SKM-1 (cell line): ENCODE measurements around the gene SCUBE1.

ENCODE experiments used
- DNase-seq: peaks from one replicate; lab custom pipeline; 2025; ENCODE audit not compliant: unreplicated experiment; lab: John Stamatoyannopoulos, UW

Gene SCUBE1

DNA sequence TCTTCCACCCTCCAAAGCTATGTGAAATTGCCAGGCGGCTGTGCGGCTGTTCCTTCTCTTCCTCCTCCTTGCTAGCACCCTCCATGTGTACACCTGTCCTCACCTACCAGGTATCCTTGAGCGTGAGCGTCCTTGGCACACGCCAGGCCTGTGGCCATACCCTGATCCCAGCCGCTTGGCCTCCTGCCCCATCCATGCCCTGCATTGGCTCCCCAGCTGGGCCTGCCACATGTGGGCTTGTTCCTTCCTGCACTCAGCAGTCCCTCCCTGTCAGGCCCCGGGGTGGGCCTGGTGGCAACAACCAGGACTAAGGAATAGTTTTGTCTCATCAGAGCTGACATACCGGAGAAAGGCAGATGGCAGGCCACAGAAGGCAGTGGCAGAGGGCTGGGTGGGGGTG lies 40.0 kb downstream of the SCUBE1 start:
- DNase-seq = no peak

DNA sequence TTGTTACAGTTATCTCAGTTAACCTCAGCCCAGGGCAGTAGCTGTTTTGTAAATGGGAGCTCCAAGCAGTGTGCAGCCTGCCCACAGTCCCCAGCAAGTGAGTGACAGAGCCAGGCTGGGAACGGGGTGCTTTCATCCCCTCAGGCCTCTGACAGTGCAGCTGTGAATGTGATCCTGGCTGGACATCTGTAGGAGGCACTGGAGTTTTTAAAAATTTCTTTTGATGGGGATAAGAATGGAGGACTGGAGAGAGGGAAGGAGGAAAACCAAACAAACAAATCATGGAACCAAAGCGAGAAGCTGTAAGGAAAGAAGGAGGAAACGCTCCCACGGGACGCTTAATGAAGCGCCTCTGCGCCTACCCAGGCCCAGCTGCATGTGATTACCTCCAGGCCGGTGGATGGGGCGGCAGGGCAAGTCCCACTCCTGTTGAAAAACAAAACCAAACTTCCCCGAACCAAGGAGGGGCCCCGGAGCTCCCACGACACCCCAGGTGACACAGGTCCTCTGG lies 40.6 kb downstream of the SCUBE1 start:
- no peak for DNase-seq

DNA sequence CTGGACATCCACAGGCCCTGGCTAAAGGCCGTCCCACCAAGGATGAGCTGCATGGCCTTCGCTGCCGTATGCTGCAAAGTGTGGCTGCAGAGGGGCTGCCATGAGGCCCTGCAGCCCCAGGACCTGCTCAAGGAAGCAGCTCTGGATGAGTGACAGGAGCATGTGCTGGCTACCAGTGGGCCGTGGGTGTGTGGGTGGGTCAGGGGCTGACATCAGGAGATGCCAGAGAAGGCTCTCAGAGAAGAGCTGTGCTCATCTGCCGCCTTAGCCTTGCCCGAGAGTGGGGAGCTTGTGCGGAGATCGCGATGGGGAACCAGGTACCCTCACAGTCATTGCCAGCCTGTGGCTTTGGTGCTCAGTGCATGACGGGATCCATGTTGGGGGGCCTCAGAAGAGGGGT lies 41.3 kb downstream of the SCUBE1 start:
- no peak for DNase-seq

DNA sequence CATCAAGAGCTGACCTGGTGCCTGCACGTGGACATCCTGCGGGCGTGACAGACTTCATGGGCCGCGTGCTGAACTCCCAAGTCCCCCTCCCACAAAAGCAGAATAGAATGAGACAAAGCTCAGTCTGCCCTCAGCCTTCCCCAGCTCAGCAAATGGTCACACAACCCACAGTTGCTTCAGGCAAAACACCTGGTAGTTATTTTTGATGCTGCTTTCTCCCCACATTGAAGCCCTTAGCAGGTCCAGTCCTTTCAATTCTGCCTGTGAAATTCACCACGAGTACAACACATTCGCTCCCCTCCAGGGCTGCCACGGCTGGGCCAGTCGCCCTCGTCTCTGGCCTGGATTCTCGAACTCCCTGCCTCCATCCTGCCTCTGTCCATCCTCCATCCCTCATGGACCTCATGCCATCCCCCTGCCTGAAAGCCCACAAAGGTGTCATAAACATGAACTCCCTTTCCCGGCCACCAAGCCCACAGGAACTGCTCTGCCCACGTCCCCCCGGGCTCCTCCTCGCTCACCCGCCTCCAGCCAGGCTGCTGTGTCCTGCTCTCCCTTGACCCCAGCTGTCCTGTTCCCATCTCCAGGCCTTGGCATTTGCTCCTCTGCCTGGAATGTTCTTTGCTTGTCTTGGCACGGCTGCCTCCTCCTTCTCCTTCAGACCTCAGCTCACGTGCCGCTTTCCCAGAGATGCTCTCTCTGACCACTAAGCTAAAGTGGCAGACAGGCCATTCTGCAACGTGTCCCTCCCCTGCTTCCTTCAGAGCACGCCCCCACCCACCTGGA lies 42.1 kb downstream of the SCUBE1 start:
- no peak for DNase-seq

DNA sequence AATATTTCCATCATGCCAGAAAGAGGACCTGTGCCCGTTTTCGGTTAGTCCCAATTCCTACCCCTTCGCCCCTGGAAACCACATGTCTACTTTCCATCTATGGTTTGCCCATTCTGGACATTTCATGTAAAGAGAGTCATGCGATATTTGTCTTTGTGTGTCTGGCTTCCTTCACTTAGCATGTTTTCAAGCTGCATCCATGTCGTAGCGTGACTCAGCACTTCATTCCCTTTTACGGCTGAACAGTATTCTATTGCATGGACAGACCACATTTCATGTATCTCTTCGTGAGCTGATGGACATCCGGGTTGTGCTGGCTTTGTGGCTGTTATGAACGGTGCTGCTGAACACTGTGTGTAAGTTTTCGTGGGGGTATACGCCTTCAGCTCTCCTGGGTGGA lies 43.4 kb downstream of the SCUBE1 start:
- no peak for DNase-seq

DNA sequence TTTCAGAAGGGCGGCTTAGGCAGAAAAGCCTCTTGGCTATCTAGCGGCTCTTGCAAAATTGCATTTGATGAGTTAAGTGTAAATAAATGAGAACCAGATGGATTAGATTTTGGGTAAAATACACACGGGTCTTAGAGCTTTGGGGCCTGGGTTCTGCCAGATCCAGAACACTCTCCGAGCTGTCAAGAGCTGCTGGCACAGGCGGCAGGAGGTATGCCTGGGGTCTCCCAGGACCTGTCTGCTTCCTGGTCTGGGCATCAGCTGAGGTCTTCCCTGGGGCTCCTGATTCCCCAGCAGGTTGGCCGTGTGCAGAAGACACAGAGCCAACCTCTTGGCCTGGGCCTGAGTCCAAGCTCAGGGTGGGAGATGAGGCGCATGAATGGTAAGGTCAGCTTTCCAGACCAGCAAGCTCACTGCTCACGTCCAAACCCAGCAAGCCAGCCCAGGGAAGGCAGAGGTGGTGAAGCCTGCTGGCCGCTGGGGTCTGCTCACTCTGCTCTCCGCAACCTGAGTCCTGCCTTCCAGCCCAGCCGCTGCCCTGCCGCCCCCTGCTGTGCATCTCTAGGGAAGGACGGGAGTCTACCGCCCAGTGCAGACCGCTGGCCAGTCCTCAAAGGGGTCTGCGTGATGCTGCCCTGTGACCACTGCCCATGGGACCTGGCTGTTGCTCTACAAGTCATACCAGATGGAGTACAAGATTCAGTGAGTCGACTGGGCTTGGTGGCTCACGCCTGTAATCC lies 44.9 kb downstream of the SCUBE1 start:
- no peak for DNase-seq

DNA sequence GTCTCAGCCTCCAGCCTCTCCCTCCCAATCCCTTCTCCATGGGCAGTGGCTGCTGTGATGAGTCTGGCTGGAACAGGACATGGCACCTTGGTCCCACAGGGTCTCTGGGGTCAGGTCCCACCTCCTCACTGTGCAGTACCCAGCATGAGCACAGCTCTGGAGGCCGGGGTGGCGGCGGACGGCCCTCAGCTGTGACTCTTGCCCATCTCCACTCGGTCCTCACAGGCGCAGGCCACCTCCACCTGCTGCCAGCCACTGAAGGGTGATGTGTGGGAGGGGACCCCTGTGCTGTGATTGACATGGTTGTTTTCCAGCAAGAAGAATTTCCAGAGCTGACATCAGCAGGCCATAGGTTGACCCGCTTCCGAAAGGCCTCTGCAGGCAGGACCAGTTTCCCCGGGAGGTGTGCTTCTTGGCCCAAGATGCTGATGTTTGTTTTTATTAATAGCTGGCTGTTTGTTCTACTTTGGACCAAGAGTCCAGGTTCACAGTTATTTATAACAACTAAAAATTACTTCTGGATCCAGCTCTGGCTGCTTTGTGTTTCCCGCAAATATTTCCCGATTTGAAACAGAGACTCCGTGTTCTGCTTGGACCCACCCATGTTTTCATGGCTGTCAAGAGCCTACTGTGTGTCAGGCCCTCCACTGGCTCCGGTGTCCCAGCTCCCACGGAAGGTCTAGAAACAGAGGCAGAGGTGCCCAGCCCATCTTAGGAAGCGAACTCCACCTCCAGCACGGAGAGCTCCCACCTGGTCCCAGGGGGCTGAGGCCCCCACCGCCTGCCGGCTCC lies 45.7 kb downstream of the SCUBE1 start:
- no peak for DNase-seq

DNA sequence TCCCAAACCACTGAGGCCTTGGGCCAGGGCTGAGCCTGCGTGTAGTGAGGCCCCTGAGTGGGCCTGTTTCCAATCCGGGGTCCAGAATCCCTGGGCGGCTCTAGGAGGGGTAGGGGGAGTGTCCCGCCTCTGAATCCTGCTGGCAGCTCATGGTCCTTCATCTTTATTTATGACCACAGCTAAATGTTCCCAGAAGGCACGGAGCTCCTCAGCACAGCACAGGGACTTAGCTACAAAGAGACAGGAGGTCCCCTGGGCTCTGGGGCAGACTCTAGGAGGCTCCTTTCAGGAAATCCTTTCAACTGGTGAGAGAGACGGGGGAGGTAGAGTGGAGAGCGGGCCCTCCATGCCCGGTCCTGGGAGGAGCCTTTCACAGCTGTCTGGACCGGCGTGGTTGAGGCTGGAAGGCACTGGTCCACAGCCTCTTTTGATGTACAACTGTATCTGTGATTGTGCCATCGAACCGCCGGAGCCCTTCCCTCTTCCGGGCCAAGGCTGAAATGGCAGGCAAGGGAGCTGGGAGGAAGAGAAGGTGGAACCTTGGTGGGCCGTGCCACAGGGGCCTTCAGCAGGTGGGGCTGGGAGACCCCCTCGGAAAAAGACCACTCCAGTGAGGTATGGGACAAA lies 46.8 kb downstream of the SCUBE1 start:
- no peak for DNase-seq

DNA sequence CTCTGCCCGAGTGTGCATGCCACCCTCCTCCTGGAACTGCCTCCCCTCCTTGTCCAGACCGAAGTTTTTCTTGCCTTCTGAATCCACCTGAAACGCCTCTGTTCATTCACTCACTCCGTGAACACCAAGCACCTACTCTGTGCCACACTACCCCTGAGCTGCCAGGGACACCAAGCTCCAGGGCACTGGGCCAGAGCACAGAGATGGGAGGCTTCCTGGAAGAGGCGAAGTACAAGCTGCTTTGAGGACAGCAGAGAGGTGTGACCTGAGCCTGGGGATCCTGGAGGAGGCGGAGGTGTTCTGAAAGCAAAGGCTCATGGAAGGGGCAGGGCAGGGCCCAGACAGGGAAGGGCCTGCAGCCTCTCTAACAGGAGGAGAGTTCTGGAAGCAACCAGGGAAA lies 47.5 kb downstream of the SCUBE1 start:
- DNase-seq = no peak

DNA sequence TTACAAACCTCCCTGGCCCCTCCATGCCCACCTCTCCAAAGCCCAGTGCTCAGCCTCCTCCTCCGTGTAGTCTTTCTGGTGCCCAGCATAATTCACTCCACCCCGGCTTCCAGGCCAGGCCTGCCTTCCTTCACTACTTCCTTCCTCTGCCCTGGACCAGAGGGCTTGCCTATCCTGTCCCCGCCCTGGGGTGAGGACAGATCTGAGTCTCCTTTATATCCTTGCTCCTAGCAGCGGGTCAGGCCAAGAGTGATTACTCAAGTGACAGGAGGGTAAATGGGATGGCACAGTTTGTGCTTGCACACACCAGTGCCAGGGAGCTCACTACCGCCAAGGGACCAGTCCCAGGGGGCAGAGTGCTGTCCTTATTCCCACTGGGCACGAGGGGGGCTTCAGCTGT lies 48.0 kb downstream of the SCUBE1 start:
- no peak for DNase-seq

DNA sequence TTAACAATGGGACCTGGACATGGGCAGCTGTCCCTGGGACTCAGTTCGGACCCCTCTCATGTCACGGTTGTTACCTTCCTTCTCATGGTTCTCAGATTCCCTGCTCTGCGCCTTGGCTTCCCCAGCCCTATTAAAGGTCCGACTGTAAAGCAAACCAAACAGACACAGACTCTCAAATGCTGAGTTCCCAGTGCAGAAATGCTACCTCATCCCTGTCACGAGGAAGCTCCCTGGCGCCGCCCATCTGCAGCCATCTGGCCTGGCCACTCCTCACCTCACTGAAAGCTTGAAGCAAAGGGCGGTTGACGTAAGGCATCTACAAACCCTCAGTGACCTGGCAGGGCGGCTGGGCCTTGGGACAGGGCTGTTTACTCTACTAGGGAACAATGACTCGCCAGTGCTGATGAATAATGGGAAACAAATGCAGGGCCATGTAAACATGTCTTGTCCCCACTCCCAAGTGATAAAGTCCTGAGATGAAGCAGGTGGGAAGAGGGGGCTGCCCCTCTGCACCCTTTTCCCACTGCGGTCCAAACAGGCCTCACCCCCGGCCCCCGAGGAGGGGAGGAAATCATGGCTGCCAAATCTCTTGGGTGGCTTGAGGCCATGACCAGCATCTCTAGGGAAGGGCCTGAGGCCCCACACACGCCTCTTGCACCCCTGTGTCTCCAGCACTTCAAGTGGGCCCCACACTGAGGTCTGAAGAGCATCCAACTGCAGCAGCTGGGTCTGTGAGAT lies 49.3 kb downstream of the SCUBE1 start:
- no peak for DNase-seq

DNA sequence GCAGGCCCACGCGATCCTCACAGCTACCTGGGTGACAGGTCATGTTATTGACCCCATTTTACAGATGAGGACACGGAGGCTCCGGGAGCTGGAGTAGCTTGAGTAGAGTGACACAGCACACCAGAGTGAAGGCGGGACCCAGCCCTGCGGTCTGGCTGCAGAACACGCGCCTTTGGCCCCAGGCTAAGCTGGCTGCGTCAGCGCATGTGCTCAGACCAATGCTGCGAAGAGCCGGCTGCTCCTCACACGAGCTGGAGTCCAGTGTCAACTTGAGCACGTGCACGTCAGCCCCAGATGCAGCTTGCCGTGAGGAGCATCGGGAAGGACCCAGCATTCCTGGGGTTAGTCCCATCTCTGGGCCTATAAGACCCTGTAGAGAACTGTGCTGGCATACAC lies 49.9 kb downstream of the SCUBE1 start:
- no peak for DNase-seq

DNA sequence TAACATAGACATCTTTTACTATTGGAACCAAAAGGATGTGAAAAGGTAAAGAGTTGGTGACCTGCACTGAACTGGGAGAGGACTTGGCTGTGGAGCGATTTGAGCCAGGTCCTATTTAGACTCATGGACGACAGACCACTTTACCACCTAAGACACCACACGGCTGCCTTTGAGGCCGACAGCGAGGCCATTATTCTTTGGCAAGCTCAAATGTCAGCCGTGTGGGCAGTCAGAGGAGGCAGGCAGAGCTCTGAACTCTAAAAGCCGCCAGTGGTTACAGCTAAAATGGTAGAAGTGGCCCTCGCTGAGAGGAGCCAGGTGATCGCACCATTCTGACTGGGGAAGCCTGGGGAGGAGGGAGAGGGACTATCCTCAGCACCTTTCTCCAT lies 50.5 kb downstream of the SCUBE1 start:
- no peak for DNase-seq

DNA sequence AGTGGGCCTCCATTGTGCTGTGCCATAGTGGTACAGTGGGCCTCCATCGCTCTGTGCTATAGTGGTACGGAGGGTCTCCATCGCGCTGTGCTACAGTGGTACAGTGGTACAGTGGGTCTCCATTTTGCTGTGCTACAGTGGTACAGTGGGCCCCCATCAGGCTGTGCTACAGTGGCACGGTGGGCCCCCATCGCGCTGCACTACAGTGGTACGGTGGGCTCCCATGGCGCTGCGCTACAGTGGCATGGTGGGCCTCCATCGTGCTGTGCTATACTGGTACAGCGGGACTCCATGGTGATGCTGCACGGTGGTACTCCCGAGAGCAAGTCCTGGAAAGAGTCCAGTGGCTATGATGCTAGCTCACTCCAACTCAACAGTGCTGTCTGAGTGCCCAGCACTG lies 51.8 kb downstream of the SCUBE1 start:
- DNase-seq = no peak

DNA sequence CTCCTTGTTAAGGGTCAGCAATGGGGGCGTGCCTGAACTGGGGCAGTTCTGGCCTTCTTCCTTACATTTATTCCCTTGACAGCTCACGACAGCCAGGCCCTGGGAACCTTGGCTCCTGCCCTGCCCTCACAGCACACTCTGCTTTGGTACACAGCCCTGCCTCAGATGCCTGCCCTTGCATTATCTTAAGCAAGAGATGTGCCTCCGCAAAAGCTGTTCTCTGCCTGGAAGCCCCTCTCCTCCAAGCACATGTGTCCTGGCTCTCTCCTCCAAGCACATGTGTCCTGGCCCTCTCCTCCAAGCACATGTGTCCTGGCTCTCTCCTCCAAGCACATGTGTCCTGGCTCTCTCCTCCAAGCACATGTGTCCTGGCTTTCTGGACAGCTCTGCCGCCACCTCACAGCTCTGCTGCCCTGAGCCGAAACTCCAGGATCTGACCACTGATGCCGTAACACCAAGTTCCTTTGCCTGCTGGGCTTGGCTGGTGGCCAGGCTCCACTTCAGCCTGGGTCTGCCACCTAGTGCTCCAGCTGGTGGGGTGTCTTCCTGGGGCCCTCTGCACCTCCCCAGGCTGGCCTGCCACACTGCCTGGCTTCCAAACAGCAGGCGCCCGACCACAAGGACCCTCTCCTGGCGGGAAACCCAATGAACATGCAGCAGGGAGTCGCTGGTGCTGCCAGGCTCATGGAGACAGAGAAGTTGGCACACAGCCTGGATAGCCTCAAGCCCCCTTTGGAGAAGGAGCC lies 53.0 kb downstream of the SCUBE1 start:
- no peak for DNase-seq

DNA sequence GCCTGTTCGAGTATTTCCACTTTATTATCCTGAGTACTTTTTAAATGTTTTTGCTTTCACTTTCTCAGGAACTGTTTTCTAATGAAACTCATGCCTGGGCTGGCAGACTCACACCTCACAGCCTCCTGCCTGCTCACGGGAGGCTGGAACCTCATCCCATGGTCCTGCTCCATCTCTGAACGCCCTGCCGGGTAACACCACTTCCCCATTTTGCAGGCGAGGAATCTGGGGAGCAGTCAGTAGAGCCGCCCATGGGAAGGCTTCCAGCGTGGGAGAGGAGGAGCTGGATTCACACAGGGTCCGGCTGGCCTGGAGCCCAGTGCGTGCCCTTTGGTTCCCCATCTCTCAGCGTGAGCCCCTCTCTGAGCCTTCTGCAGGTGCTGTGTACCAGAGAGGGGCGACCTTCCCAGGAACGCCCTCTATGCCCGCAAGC lies 53.6 kb downstream of the SCUBE1 start:
- DNase-seq = no peak

DNA sequence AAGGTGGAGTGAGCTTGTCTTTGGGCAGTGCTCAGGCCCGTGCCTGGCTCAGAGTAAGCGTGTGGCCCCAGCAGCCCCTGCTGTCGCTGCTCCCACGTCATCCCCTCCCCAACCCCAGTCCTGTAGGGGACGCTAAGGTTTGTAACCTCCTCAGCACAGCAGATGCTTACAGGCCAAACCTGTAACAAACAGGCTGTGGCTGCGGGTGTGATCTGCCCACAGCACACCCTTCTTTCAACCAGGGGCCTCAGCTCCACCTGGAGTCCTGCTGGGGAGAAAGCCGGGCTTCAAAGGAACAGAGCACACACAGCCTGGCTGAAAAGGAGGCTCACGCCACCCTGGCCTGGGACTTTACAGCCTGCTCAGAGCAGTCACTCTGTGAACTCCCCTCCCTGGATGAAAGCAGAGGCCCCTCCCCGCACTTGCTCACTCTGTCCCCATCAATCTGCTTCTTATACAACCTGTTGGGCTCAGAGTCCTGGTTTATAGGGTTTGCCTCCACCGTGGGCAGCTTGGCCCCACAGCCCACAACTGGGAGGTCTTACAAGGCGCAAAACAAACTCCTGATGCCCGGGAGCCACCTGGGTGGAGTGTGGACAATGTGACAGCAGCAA lies 54.3 kb downstream of the SCUBE1 start:
- DNase-seq = no peak

DNA sequence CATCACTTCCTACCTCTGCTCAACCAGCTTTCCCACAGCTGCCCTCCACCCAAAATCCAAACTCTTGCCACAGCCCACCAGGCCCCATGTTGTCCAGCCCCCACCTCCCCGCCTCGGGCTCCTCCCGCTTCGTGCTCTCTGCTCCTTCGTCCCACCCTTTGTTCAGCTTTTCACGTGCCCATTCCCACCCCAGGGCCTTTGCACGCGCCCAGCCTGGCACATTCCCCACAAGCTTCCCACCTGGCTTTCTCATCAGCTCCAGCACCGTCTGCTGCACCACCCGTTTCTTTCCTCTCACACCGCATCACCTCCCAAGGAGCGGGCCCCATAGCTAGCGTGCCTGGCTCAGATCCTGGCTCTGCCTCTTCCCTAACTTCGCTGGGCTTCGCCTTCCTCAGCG lies 54.8 kb downstream of the SCUBE1 start:
- DNase-seq = no peak

DNA sequence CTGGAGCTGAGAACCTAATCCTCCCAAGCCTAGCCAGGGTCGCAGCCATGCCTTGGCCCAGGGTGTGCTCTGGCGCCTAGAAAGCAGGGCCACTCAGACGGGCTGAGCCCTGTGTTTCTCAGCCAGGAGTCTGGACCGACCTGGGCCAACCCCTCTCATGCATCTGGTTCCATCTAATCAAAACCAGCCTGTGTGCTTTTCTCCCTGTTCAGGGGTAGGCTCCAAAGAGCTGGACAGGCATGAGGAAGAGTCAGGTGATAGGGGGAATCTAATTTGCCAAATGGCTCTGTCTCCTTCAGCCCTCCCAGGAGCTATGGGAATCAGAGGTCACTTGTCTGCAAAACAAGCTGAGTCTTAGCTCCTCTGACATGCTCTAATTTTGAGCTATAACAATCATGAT lies 55.7 kb downstream of the SCUBE1 start:
- DNase-seq = no peak
